ENCODE data around the gene LRIG2.
"Not testable (repeated sequence)": the region's sequence is repeated elsewhere in the genome, so short reads cannot be mapped to it uniquely, and the experiment has no call there.

DNA sequence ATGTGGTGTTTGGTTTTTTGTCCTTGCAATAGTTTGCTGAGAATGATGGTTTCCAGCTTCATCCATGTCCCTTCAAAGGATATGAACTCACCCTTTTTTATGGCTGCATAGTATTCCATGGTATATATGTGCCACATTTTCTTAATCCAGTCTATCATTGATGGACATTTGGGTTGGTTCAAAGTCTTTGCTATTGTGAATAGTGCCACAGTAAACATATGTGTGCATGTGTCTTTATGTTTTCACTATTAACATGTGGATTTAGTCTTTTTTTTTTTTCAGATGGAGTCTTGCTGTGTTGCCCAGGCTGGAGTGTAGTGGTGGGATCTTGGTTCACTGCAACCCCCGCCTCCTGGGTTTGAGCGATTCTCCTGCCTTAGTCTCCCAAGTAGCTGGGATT, 5.0 kb downstream of the LRIG2 start:
- TF ChIP-seq, protein P1, sequence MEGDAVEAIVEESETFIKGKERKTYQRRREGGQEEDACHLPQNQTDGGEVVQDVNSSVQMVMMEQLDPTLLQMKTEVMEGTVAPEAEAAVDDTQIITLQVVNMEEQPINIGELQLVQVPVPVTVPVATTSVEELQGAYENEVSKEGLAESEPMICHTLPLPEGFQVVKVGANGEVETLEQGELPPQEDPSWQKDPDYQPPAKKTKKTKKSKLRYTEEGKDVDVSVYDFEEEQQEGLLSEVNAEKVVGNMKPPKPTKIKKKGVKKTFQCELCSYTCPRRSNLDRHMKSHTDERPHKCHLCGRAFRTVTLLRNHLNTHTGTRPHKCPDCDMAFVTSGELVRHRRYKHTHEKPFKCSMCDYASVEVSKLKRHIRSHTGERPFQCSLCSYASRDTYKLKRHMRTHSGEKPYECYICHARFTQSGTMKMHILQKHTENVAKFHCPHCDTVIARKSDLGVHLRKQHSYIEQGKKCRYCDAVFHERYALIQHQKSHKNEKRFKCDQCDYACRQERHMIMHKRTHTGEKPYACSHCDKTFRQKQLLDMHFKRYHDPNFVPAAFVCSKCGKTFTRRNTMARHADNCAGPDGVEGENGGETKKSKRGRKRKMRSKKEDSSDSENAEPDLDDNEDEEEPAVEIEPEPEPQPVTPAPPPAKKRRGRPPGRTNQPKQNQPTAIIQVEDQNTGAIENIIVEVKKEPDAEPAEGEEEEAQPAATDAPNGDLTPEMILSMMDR (conservative IDR thresholded peaks at IDR 0.05; ENCODE audit: low read depth, low read length): not testable (repeated sequence)
- not testable (repeated sequence) for TF ChIP-seq EZH2 (IDR thresholded peaks at IDR 0.05; ENCODE audit: borderline replicate concordance, low read depth, low read length, poor library complexity, severe bottlenecking)

Measured in A673 (cell line).